Neural crest cell (in vitro differentiated cells): ENCODE data around the gene GPR22. TPM values are rescaled to one million over a fixed set of nuclear protein-coding genes. Genes with fewer than 3 reads are reported as not detected.

ENCODE experiments used
- DNase-seq: peaks from one replicate; pipeline ENCODE4 v3.0.0; 2021; ENCODE audit warnings: low read depth, mixed read lengths, low spot score
- H3K27ac Mint-ChIP-seq: one replicate; pipeline ENCODE4 v1.8.0; 2021; ENCODE audit warnings: mild to moderate bottlenecking, mixed read lengths; ENCODE audit not compliant: unreplicated experiment
- H3K27me3 Mint-ChIP-seq: 2 replicates; pipeline ENCODE4 v1.8.0; 2021; ENCODE audit warnings: low read depth, mild to moderate bottlenecking, mixed read lengths
- H3K36me3 Mint-ChIP-seq: 2 replicates; pipeline ENCODE4 v1.8.0; 2021; ENCODE audit warnings: low read depth, mild to moderate bottlenecking, mixed read lengths
- H3K4me1 Mint-ChIP-seq: 2 replicates; pipeline ENCODE4 v1.8.0; 2021; ENCODE audit warnings: mixed read lengths
- H3K4me3 Mint-ChIP-seq: one replicate; pipeline ENCODE4 v1.8.0; 2021; ENCODE audit warnings: mild to moderate bottlenecking, mixed read lengths
- H3K9me3 Mint-ChIP-seq: 2 replicates; pipeline ENCODE4 v1.8.0; 2021; ENCODE audit warnings: mixed read lengths
- CTCF ChIP-seq: fragments of 200-600 bp; sonication (generic); conservative IDR thresholded peaks from 2 replicates; pipeline ENCODE4 v1.5.0; 2021; ENCODE audit warnings: antibody characterized with exemption, mild to moderate bottlenecking
- total RNA-seq: library from RNA; stranded (reverse); gene quantifications from 2 replicates; pipeline ENCODE4 v1.2.1, GENCODE V29; 2021

Gene GPR22
- total RNA-seq, 1 donor from 2014 or later, result 0.07 TPM

- Mint-ChIP-seq H3K9me3 (peaks cover 4% of the 10 kb centered on the region), H3K36me3 (peaks cover 5% of the 10 kb centered on the region), H3K4me1 (no peaks in the 10 kb centered on the region), H3K27ac (no peak overlapping the region), H3K27me3 (no peaks in the 10 kb centered on the region), H3K4me3 (no peak overlapping the region)
- no peak for TF ChIP-seq CTCF
- DNase-seq, result no peak
Observed at GRCh38 chr7:107439025-107439424, 30.8 kb upstream of the GPR22 start.

GRCh38 chr7:107441581-107442422 lies 28.1 kb upstream of the GPR22 start:
- no peaks in the 10 kb centered on the region for H3K4me1 Mint-ChIP-seq
- no peak for TF ChIP-seq CTCF
- no peak overlapping the region for H3K27ac Mint-ChIP-seq
- no peaks in the 10 kb centered on the region for H3K9me3 Mint-ChIP-seq
- no peaks in the 10 kb centered on the region for H3K27me3 Mint-ChIP-seq
- DNase-seq, result no peak
- H3K4me3 Mint-ChIP-seq, result no peak overlapping the region
- peaks cover 3% of the 10 kb centered on the region for H3K36me3 Mint-ChIP-seq

- TF ChIP-seq CTCF, result no peak
- no peak overlapping the region for H3K4me3 Mint-ChIP-seq
- no peak for DNase-seq
- H3K27me3 Mint-ChIP-seq, result no peaks in the 10 kb centered on the region
- peaks cover 3% of the 10 kb centered on the region for H3K36me3 Mint-ChIP-seq
- no peaks in the 10 kb centered on the region for H3K9me3 Mint-ChIP-seq
- H3K27ac Mint-ChIP-seq, result no peak overlapping the region
- no peaks in the 10 kb centered on the region for H3K4me1 Mint-ChIP-seq
Observed at GRCh38 chr7:107442678-107443077, 27.2 kb upstream of the GPR22 start.

GRCh38 chr7:107446531-107446930 lies 23.3 kb upstream of the GPR22 start:
- Mint-ChIP-seq H3K4me3 (no peak overlapping the region), H3K4me1 (no peaks in the 10 kb centered on the region), H3K36me3 (peaks cover 3% of the 10 kb centered on the region), H3K27ac (no peak overlapping the region), H3K27me3 (no peaks in the 10 kb centered on the region), H3K9me3 (no peaks in the 10 kb centered on the region)
- no peak for DNase-seq
- no peak for TF ChIP-seq CTCF

GRCh38 chr7:107446988-107447387 lies 22.9 kb upstream of the GPR22 start:
- H3K36me3 Mint-ChIP-seq, result peaks cover 3% of the 10 kb centered on the region
- no peak overlapping the region for H3K27ac Mint-ChIP-seq
- no peak for TF ChIP-seq CTCF
- no peaks in the 10 kb centered on the region for H3K4me1 Mint-ChIP-seq
- no peaks in the 10 kb centered on the region for H3K9me3 Mint-ChIP-seq
- no peak overlapping the region for H3K4me3 Mint-ChIP-seq
- no peaks in the 10 kb centered on the region for H3K27me3 Mint-ChIP-seq
- DNase-seq, result no peak
